ENCODE data around the gene PPA1.
"Not testable (repeated sequence)": the region's sequence is repeated elsewhere in the genome, so short reads cannot be mapped to it uniquely, and the experiment has no call there.

Gene PPA1

GRCh38 chr10:70260259-70260658 is 27.0 kb upstream of the PPA1 start:
- Histone ChIP-seq H3K27me3 (peaks cover 54% of the 10 kb centered on the region), H3K4me3 (ENCODE audit: low read depth in 1 of 2, low read length in 1 of 2) (no peak overlapping the region), H3K36me3 (no peaks in the 10 kb centered on the region), H3K27ac (no peak overlapping the region), H3K4me1 (ENCODE audit: control insufficient read depth in 1 of 2, insufficient read depth in 1 of 2, low read depth in 1 of 2, low read length in 1 of 2) (peaks cover 5 to 8% of the 10 kb centered on the region in 2 experiments), H3K9me3 (no peaks in the 10 kb centered on the region)
- TF ChIP-seq CTCF (IDR thresholded peaks at IDR 0.05), result no peak

- H3K27me3 ChIP-seq, result peaks cover 68% of the 10 kb centered on the region
- no peak for TF ChIP-seq CTCF (IDR thresholded peaks at IDR 0.05)
- no peaks in the 10 kb centered on the region for H3K9me3 ChIP-seq
- H3K4me3 ChIP-seq (ENCODE audit: low read depth in 1 of 2, low read length in 1 of 2), result no peak overlapping the region
- H3K27ac ChIP-seq, result no peak overlapping the region
- H3K36me3 ChIP-seq, result no peaks in the 10 kb centered on the region
- peaks cover 10 to 18% of the 10 kb centered on the region in 2 experiments for H3K4me1 ChIP-seq (ENCODE audit: control insufficient read depth in 1 of 2, insufficient read depth in 1 of 2, low read depth in 1 of 2, low read length in 1 of 2)
These were observed 25.0 kb upstream of the PPA1 start for GRCh38 chr10:70258216-70258615.

- H3K4me3 ChIP-seq (ENCODE audit: low read depth in 1 of 2, low read length in 1 of 2); H3K9me3 ChIP-seq; H3K27ac ChIP-seq; H3K36me3 ChIP-seq: not testable (repeated sequence)
- H3K27me3 ChIP-seq, result peaks cover 72% of the 10 kb centered on the region
- H3K4me1 ChIP-seq (ENCODE audit: control insufficient read depth in 1 of 2, insufficient read depth in 1 of 2, low read depth in 1 of 2, low read length in 1 of 2), result peaks cover 10 to 18% of the 10 kb centered on the region in 2 experiments
These were observed 24.6 kb upstream of the PPA1 start for GRCh38 chr10:70257816-70258215.

- H3K27ac ChIP-seq, result no peak overlapping the region
- no peak overlapping the region for H3K4me3 ChIP-seq (ENCODE audit: low read depth in 1 of 2, low read length in 1 of 2)
- peaks cover 10 to 18% of the 10 kb centered on the region in 2 experiments for H3K4me1 ChIP-seq (ENCODE audit: control insufficient read depth in 1 of 2, insufficient read depth in 1 of 2, low read depth in 1 of 2, low read length in 1 of 2)
- peaks cover 86% of the 10 kb centered on the region for H3K27me3 ChIP-seq
- no peak for TF ChIP-seq CTCF (IDR thresholded peaks at IDR 0.05)
- no peaks in the 10 kb centered on the region for H3K36me3 ChIP-seq
- H3K9me3 ChIP-seq, result no peaks in the 10 kb centered on the region
These were observed 23.2 kb upstream of the PPA1 start for GRCh38 chr10:70256463-70256862.

GRCh38 chr10:70255329-70256299 is 22.4 kb upstream of the PPA1 start:
- no peak for TF ChIP-seq CTCF (IDR thresholded peaks at IDR 0.05)
- Histone ChIP-seq H3K36me3 (no peaks in the 10 kb centered on the region), H3K9me3 (no peaks in the 10 kb centered on the region), H3K4me1 (ENCODE audit: control insufficient read depth in 1 of 2, insufficient read depth in 1 of 2, low read depth in 1 of 2, low read length in 1 of 2) (peaks cover 10 to 18% of the 10 kb centered on the region in 2 experiments), H3K4me3 (ENCODE audit: low read depth in 1 of 2, low read length in 1 of 2) (no peak overlapping the region), H3K27ac (no peak overlapping the region), H3K27me3 (peaks cover 87% of the 10 kb centered on the region)

GRCh38 chr10:70254778-70255328 is 21.6 kb upstream of the PPA1 start:
- no peak overlapping the region for H3K4me3 ChIP-seq (ENCODE audit: low read depth in 1 of 2, low read length in 1 of 2)
- no peaks in the 10 kb centered on the region for H3K9me3 ChIP-seq
- no peak overlapping the region for H3K27ac ChIP-seq
- H3K36me3 ChIP-seq, result no peaks in the 10 kb centered on the region
- no peak for TF ChIP-seq CTCF (IDR thresholded peaks at IDR 0.05)
- peaks cover 10 to 18% of the 10 kb centered on the region in 2 experiments for H3K4me1 ChIP-seq (ENCODE audit: control insufficient read depth in 1 of 2, insufficient read depth in 1 of 2, low read depth in 1 of 2, low read length in 1 of 2)
- H3K27me3 ChIP-seq, result peaks cover 79% of the 10 kb centered on the region

Measured in neutrophil (primary cell).